Stimulated activated CD4-positive, alpha-beta T cell treated with anti-CD3 and anti-CD28 coated beads, TNF-alpha, amount 100 ng/mL, for 24 hours (primary cell): Measurements from ENCODE around the gene HCFC2.
"Not testable (repeated sequence)": the region's sequence is repeated elsewhere in the genome, so short reads cannot be mapped to it uniquely, and the experiment has no call there.

ENCODE experiments used
- DNase-seq, 3 experiments: peaks; one replicate each; pipeline ENCODE4 v3.0.0-alpha.2; 2020; ENCODE audit warnings: low read depth in 3 of 3

Gene HCFC2

DNA sequence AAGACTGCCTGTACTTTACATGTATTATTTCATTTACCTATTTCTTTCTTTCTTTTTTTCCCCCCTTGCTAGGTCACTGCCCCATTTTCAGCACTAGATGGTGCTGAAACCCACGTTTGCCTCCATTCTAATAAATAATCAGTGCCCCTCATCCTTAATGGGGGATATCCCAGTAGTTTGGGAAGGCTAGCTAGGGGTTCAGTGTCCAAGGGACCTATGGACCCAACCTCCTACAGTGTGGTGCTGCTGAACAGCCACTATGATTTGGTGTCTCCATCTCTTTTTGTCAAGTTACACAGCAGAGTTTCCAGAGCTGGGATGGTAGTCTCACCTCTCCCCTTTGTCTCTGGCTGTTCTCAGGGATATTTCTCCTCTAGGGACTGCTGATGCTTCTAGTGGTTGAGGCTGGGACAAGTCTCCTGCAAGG, 6.5 kb upstream of the HCFC2 start:
- no peak for DNase-seq

DNA sequence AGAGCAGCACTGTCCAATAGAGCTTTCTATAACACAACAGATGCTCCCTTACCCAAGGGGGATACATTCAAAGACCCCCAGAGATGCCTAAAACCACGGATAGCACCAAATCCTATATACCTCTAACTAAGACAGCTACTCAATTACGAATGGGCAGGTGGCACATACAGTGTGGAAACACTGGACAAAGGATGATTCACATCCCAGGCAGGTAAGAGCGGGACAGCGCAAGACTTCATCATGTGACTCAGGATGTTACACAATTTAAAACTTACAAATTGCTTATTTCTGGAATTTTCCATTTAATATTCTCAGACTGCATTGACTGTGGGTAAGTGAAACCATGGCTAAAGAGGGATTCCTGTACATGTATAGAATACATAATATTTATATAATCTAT, 5.5 kb upstream of the HCFC2 start:
- DNase-seq: no peak

DNA sequence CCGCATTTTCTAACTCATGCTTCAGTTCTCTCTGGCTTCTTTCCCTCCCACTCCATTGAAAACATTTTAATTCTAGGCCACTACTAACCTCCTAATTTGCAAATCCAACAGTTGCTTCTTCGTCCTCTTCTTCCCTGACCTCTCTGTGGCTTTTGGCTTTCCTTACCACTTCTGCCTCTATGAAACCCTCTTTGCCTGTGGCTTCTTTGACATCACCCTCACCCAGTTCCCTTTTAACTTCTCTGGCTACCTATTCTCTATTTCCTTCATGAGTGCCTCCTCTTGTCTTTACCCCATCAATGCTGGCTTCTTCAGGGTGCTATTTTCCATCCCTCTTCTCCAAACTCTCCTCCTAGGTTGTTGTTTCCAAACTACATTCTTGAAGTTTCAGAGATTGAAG, 4.4 kb upstream of the HCFC2 start:
- DNase-seq: no peak

DNA sequence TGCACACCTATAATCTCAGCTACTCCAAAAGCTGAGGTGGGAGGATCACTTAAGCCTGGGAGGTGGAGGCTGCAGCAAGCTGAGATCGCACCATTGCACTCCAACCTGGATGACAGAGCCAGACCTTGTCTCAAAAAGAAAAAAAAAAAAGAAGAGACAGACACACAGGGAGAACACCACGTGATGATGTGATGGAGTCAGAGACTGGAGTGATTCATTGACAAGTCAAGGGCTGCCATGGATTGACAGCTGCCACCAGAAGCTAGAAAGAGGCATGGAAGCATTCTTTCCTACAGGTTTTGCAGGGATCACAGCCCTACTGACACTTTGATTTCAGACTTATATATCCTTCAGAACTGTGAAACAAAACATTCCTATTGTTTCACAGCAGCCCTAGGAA, 3.5 kb upstream of the HCFC2 start:
- no peak for DNase-seq

DNA sequence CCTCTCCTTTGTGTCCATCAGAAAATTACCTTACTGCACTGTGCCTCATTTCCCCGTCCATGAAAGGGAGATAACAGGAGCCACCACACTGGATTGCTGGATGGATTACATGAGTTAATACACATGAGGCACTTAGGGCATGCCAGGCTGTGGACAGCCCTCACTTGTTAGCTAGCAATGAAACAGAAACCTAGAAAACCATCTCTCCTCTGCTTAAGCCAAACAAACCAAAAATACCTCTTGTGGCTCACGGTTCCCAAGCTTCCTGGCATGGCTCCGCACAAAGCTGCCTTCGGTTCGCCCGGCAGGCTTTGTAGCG, 660 bp upstream of the HCFC2 start:
- DNase-seq: no peak

DNA sequence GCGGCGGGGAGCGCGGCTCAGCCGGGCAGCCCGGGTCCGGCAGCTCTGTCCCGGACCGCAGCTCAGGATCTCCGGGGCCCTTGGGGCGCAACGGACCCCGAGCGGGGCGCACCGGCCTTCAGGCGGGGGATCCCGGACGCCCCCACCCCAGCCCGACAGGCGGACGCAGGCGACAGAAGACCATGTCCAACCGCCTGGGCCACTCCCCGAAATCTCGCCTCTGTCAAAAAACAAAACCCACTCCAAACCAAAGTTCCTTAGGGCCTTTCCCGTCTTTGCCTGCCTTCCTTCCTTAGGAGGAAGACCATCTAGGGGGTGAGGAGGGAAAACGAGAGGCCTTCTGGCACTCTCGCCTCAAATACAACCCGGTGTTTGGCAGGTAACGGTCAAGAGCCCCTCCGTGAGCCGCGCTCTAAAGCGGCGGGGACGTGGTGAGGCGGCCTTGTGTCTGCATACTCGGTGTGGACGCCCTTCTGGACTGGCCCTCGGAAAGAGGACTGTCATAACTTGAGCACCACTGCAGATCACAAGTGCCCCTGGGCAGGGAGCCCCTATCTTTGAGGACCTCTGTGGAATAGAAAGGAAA, 604 bp downstream of the HCFC2 start:
- DNase-seq: no peak

DNA sequence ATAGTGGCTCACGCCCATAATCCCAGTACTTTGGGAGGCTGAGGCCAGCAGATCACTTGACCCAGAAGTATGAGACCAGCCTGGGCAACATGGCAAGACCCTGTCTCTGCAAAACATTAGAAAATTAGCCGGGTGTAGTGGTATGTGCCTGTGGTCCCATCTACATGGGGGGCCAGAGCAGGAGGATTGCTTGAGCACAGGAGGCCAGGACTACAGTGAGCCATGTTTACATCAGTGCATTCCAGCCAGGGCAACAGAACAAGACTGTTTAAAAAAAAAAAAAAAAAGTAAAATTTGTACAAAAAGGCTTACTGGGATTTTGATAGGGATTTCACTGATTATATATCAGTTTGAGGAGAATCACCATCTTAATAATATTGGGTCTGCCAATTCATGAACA, 7.8 kb downstream of the HCFC2 start:
- DNase-seq: no peak

DNA sequence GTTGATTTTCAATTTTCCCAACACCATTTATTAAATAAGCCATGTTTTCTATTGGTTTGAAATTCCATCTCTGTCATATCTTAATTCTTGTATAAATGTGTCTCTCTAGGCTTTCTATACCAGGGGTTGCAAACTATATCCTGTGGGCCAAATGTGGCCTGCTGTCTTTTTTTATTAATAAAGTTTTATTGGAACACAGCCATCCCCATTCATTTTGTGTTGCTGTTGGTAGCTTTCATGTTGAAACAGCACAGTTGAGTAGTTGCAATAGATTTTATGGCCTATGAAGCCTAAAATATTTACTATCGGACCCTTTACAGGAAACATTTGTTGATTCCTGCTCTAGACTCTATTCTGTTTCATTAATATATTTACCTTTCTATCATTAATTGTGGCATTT, 9.4 kb downstream of the HCFC2 start:
- no peak for DNase-seq

DNA sequence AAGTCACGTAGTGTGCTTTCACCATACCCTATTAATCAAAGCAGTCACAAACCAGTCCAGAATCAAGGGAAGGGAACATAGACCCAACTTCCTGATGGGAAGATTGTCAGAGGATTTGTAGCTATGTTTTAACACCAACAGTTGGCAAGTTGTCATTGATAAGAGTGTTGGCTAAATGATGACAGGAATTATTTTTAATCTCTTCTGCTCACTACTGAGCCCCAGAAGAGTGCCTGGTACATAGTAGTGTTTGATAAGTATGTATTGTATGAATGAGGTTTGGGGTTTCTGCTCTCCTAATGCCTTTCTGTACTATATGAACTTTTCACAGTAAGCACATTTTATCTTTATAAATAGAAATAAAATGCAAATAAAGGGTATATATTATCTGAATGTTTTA, 14.7 kb downstream of the HCFC2 start:
- DNase-seq: no peak

DNA sequence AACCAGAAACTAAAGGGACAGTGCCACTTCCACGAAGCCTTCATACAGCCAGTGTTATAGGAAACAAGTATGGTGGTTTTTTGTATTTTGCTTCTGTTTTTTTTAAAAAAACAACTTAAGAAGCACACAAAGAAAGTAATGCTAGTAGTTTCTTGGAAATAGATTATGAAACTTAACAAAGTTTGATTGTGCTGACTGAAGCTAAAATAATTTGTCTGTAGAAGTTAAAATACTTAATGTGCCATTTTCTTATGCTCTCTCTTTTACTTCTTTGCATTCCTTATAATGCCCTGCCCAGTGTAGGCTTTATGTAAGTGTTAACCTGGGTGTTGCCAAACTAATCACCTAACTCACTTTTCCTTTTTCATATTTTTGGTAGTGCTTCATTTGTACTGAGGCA, 16.4 kb downstream of the HCFC2 start:
- no peak for DNase-seq

DNA sequence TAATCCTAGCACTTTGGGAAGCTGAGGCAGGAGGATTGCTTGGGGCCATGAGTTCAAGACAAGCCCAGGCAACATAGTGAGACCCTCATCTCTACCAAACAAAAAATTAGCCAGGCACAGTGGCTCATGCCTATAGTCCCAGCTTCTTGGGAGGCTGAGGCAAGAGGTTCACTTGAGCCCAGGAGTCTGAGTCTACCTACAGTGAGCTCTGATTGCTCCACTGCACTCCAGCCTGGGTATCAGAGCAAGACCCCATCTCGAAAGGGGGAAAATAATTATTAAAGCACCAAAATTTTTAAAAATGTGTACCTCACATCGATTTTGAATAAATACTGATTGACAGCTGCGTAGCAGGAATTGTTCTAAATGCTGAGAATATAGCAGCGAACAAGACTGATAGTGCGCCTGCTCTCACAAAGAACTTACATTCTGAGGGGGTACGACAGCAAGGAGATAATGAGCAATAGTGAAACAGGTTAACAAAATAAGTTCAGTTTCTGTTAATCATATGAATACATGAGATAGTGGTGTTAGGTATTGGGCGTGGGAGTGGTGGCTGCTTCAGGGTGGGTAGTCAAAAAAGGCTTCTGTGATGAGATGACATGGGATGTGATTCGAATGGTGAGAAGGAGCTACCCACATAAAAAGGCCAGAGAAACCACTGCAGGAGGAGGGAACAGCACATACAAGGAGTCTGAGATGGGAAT, 19.6 kb downstream of the HCFC2 start:
- DNase-seq: peak in 2 of 3 experiments; percentile 19 to 48

DNA sequence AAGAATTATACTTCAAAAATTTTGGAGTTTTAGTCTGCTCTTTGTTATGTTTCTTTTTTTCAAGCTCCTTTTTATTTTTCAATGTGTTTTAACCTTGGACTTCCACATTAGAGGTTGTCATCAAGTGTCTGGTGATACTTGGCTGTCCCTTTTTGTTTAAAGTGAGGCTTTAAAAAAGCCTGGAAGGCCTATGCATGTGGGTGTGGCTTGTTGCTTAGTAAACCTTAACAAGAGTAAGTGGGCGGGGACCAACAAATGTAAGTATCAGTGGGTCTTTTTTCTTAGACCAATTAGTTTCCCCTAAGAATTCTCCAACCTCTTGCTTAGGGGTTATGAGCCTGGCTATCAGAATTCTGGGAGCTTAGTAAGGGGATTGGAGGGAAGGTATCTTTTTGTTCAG, 26.4 kb downstream of the HCFC2 start:
- no peak for DNase-seq

DNA sequence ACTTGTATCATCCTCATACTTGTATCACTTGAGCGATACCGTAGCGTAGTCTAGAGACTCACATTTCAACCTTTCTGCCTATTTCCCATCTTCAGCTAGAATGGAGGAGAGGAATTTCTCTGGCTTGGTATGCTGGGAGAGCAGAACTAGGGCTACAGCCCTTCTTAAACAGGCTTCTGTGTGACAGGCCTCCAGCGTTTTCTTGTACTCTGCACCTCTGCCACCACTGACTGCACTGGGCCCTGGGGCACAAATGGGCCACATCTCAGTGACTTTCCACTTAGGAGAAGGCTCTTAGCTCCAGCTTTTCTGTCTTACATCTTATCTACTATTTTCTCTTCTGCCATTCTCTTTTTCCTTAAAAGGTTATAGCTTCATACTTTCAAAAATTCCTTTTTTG, 26.8 kb downstream of the HCFC2 start:
- no peak for DNase-seq

DNA sequence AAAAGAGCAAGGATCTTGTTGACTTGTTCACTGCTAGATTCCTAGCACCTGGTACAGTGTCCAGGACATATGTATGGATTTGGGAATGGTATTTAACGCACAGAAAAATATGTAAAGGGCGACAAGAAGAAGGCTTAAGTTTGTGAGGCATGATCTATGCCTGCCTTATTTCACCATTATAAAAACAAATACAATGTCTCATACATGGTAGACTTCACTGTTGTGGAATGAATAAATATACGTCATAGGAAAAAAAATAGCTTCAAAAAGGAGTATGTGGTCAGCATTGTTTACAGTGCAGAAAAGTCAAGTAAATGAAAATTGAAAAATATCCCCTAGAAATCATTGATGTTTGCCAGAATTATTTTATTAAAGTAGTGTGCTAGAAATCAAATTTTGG, 30.0 kb downstream of the HCFC2 start:
- DNase-seq: no peak

DNA sequence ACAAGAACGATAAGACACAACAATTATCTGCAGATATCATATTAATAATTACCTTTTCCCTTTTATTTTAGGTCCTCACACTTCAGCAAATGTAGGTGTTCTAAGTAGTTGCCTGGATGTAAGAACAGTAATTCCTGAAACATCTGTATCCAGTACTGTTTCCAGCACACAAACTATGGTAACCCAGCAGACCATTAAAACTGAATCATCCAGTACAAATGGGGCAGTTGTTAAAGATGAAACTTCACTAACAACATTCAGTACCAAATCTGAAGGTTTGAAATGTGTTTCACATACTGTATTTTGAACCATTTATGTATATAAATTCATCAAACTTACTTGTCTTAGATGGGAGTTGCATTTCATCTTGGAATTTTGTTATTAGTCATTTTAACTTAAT, 31.0 kb downstream of the HCFC2 start:
- DNase-seq: no peak

DNA sequence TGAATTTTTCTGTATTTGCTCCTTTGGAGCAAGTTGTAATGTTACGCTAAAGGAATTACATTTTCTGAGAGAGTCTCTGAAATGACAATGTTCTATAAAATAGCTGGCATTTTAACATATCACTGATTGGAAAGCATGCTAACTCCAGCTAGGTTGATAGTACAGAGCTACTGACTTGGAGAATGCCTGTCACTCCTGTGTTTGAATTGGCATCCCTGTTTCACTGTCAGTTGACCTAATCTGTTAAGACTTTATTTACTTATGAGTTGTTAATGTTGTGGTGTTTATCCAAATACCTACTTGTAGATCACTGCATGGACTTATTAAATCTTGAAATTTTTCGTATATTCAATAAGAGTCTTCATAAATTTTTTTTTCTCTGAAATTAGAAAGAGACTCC, 33.6 kb downstream of the HCFC2 start:
- DNase-seq: no peak

DNA sequence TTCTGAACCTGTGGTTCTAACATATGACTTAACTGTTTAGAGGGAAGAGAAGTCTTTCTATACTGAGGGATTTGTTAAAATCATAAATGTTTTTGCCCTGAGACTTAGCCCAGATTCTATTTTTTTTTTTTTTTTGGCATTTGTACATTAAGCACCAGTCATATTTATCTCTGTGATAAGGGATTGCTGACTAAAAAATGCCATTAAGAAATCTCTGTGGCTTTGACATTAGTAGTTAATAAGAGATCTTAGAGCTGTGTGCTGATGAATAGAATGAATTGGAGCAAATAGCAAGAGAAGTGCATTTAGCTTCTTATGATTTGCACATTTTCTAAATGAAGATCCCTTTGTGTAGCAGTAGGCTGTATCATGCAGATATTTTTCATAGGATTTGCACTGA, 41.1 kb downstream of the HCFC2 start:
- no peak for DNase-seq

DNA sequence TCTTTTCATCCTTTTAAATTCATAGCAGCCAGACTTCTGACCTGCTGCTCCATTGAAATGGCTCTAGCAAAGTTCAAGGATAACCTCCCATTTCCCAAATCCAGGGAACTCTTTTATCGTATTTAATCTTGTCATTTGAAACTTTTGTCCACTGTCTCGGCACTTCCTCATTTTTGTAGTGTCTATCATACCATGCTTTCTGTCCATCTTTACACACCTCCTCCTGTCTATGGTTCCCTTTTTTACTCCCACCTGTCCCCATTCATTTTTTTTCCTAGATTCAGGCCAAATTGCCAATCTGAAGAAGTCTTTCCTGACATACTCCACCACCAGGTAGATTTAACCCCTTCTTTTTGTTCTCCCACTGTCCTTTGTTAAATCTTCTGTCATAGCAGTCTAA, 42.6 kb downstream of the HCFC2 start:
- no peak for DNase-seq

DNA sequence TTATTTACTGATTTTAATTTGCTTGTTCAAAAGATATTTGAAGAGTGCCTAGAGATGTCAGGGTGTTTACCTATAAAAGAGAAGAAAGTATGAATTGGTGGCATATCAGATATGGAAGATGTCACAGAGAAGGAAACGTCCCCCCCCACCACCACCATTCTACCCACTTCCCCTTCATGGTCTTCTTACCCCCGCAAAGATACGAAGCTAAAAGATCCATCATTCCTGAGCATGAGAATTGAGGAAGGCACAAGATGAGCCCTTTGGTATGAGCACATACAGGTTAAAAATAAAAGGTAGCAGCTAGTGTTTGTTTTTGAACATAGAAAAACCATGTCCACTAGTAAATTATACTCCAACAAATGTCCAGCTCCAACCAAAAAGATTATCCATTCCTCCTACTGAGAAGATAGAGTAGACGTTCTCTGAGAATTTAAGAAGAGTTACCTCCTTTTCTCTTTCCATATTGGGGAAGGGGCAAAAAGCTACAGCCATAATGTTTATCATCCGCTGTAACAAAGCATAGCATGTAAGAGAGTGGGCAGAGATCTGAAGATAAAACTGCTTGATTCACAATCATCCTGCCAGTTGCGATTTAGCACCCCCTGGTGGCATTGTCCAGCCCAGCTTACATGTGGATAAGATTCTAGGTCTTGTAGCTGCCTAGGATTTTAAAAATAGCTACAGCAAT, 44.6 kb downstream of the HCFC2 start:
- DNase-seq: peak; percentile 71 to 86 (median 82)

DNA sequence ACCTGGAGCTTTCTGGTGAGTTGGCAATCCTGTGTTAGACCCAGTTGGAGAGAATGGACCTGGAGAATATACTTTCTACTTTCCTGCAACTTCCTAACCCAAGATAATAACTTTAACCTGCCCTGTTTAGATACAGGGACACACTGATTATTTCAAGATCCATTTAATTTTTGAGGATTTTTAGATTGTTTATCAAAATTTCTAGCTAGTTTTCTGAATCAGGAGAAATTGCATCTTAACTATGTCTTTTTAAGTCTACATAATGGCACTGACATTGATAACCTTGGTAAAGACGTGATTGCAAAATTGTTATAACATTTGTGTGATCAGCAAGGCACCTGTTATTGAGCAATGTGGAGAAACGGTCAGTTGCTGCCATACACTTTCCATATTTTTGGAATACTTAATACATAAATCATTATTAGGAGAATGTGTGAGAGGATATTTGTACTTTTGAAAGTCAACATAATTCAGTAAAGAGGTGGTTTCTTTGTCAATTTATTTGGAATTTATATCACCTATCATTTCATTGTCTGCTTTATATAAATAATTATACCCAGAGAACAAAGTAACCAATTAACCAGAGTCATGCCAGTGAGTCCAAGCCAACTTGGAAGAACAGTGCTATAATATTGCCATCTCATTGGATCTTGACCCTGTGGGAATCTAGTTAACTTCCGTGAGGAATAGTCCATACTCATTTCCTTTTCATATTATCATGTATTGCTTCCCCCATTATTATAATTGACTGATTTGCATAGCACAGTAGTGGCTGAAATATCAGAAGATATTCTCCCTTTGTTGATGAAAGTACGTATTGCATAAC, 45.3 kb downstream of the HCFC2 start:
- no peak for DNase-seq

DNA sequence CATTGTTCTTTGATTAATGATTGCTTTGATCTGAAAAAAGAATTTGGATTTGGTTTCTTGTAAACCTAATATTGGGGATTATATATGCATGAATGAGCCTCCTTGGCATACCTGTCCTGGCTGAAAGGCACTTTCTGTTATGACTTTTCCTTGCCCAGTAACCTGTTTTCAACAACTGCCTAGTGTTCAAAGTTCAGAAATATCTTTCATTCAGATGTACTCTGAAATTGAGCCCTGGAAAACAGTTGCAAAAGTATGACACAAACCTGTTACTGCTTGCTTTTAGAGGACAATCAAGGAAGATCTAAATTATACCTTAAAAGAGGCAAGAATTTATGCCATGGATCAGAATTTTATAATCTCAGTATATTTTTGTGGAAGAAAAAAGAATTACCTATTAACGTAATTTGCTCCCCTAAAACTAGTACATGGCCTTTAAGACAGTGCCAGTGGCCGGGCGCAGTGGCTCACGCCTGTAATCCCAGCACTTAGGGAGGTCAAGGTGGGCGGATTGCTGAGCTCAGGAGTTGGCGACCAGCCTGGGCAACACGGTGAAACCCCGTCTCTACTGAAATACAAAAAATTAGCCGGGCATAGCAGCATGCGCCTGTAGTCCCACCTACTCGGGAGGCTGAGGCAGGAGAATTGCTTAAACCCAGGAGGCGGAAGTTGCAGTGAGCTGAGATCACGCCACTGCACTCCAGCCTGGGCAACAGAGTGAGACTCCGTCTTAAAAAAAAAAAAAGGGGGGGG, 50.7 kb downstream of the HCFC2 start:
- not testable (repeated sequence) for DNase-seq

DNA sequence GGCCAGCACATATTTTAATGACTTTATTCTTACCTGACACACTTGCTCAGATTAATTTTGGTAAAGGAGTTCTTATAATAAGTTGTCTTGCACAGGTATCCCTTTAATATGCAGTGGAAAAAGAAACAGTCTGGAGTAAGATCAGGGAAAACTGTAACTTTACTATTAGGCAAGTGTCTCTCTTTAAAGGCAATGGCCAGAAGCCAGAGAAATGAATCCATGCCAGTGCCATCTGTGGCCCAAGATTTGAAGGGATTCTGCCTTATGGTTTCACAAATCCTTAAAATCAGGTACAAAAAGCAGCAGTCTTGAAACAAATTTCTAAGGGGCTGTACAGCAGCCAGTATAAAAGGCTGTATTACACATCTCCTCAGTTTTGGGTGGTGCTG, 51.2 kb downstream of the HCFC2 start:
- DNase-seq: no peak
